GM12878 (cell line): Measurements from ENCODE around the gene TOLLIP. TPM values are rescaled to one million over a fixed set of nuclear protein-coding genes. Genes with fewer than 3 reads are reported as not detected.

Source experiments
- TCF12 ChIP-seq: IDR thresholded peaks from 2 replicates; pipeline ENCODE4 v1.6.1; 2011; ENCODE audit warnings: low read depth, mild to moderate bottlenecking, low read length
- polyA plus RNA-seq, 11 experiments: library from polyadenylated mRNA; depleted of rRNA in 4 of 11; unstranded in 6 of 11; stranded (reverse) in 5 of 11; fragments of >200 nt; fragmentation: Nextera tagmentation in 4 of 11; fragmentation: Illumina TruSeq in 1 of 11; extraction: Ambion mirVana in 4 of 11; extraction: Trizol in 1 of 11; gene quantifications; 1 replicate in 1 of 11; 2 replicates in 10 of 11; pipeline versions ENCODE4 v1.2.1 to v1.2.3, GENCODE V29; 2011 to 2016; ENCODE audit warnings: inconsistent platforms in 2 of 11, missing spikeins in 2 of 11, low read depth in 1 of 11
- total RNA-seq, 4 experiments: library from RNA; depleted of rRNA in 3 of 4; stranded (reverse); fragments of >200 nt in 3 of 4; fragmentation: Illumina TruSeq in 1 of 4; extraction: Trizol in 1 of 4; gene quantifications; 2 replicates each; pipeline versions ENCODE4 v1.2.1 to v1.2.3, GENCODE V29; 2013 to 2021
- TF ChIP-seq, protein P1 (sequence below): fragments of 450-650 bp; IDR thresholded peaks from 2 replicates; pipeline ENCODE4 v1.6.1; 2017; ENCODE audit warnings: mild to moderate bottlenecking, moderate library complexity
- TF ChIP-seq, protein P2 (sequence below): fragments of 450-650 bp; IDR thresholded peaks from 2 replicates; pipeline ENCODE4 v1.6.1; 2016; ENCODE audit warnings: mild to moderate bottlenecking
- TF ChIP-seq, protein P3 (sequence below): IDR thresholded peaks from 2 replicates; pipeline ENCODE4 v1.6.1; 2012; ENCODE audit warnings: low read depth, low read length, improper control_type of control experiment

TOLLIP gene
- total and polyA plus RNA-seq, 10 of the 15 experiments (the other 5 are each of a cell fraction or from before 2014, with no cell fraction given) = 0.47 to 39.5 (median 21.6) TPM

DNA sequence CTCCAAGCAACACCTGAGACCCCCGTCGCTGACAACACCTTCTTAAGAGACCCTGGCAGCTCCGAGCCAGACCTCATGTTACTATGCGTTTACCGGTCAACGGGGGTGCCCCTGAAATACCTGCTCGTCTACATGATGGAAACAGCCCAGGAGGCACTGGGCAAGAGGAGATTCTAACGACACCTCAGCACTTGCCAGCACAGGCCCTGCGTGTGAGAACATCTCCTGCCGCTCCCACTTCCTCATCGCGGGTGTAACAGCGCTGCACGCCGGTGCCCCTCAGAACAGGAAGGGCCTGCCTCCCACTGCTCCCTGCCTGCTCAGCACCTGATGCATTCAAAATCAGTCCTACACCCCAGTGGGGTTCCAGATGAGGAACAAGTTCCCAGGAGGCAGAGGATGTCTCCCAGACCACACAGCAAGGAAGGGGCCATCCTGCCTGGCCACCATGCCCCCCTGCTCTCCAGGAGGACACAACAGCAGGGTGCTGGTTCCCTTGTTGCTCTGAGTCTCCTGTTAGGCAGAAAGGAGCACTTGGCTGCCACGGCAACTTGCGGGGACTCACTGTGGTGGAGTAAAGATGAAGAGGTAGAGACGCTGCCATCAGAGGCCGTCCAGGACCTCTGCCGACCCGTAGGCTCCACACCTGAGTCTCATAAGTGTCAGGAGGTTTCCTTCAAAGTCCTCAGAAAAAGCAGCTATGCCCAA lies 2.1 kb downstream of the TOLLIP start (continued):
- TF ChIP-seq, protein P1, sequence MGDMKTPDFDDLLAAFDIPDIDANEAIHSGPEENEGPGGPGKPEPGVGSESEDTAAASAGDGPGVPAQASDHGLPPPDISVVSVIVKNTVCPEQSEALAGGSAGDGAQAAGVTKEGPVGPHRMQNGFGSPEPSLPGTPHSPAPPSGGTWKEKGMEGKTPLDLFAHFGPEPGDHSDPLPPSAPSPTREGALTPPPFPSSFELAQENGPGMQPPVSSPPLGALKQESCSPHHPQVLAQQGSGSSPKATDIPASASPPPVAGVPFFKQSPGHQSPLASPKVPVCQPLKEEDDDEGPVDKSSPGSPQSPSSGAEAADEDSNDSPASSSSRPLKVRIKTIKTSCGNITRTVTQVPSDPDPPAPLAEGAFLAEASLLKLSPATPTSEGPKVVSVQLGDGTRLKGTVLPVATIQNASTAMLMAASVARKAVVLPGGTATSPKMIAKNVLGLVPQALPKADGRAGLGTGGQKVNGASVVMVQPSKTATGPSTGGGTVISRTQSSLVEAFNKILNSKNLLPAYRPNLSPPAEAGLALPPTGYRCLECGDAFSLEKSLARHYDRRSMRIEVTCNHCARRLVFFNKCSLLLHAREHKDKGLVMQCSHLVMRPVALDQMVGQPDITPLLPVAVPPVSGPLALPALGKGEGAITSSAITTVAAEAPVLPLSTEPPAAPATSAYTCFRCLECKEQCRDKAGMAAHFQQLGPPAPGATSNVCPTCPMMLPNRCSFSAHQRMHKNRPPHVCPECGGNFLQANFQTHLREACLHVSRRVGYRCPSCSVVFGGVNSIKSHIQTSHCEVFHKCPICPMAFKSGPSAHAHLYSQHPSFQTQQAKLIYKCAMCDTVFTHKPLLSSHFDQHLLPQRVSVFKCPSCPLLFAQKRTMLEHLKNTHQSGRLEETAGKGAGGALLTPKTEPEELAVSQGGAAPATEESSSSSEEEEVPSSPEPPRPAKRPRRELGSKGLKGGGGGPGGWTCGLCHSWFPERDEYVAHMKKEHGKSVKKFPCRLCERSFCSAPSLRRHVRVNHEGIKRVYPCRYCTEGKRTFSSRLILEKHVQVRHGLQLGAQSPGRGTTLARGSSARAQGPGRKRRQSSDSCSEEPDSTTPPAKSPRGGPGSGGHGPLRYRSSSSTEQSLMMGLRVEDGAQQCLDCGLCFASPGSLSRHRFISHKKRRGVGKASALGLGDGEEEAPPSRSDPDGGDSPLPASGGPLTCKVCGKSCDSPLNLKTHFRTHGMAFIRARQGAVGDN = no peak
- TF ChIP-seq, protein P2, sequence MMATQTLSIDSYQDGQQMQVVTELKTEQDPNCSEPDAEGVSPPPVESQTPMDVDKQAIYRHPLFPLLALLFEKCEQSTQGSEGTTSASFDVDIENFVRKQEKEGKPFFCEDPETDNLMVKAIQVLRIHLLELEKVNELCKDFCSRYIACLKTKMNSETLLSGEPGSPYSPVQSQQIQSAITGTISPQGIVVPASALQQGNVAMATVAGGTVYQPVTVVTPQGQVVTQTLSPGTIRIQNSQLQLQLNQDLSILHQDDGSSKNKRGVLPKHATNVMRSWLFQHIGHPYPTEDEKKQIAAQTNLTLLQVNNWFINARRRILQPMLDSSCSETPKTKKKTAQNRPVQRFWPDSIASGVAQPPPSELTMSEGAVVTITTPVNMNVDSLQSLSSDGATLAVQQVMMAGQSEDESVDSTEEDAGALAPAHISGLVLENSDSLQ = no peak
- no peak for TF ChIP-seq TCF12
- TF ChIP-seq, protein P3, sequence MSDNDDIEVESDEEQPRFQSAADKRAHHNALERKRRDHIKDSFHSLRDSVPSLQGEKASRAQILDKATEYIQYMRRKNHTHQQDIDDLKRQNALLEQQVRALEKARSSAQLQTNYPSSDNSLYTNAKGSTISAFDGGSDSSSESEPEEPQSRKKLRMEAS = no peak
